ENCODE measurements around the gene RMND5A.

The RMND5A gene

DNA sequence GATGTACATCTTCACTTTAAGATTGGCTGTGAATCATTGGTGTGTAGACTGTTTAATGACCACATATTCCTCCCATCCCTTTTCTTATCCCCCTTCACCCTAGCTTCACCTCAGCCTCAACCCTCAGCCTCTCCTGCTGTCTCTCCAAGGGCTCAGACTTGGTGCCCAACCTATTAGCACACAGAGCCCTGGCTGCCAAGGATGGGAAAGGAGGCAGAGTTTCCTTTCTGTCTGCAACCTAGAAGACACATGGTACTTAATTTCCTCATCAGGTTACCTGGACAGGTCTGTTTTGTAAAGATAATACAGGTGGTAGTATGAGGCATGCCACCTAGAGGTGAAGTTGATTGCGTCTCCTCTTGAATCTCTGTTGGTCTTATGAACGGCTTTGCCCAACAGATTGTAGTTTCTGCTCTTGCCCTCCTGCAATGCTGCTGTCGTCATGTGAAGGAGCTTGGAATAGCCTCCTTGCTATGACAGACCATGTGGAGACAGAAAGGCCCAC lies 44.5 kb upstream of the RMND5A start:
- H3K27me3 ChIP-seq (ENCODE audit: insufficient read depth, insufficient read length), result no peaks in the 10 kb centered on the region
- H3K4me1 ChIP-seq (ENCODE audit: insufficient read depth, insufficient read length), result no peaks in the 10 kb centered on the region
- no peak overlapping the region for H3K4me3 ChIP-seq (ENCODE audit: insufficient read length, low read depth)
- no peaks in the 10 kb centered on the region for H3K9me3 ChIP-seq (ENCODE audit: insufficient read depth, low read length)
- no peaks in the 10 kb centered on the region for H3K36me3 ChIP-seq (ENCODE audit: insufficient read depth, insufficient read length, low read length)
- TF ChIP-seq YY1 (IDR thresholded peaks at IDR 0.05; ENCODE audit: insufficient read depth, insufficient read length), result no peak
- no peak overlapping the region for H3K9ac ChIP-seq (ENCODE audit: insufficient read length, low read depth)
- DNase-seq (ENCODE audit: low read depth, low spot score), result no peak

DNA sequence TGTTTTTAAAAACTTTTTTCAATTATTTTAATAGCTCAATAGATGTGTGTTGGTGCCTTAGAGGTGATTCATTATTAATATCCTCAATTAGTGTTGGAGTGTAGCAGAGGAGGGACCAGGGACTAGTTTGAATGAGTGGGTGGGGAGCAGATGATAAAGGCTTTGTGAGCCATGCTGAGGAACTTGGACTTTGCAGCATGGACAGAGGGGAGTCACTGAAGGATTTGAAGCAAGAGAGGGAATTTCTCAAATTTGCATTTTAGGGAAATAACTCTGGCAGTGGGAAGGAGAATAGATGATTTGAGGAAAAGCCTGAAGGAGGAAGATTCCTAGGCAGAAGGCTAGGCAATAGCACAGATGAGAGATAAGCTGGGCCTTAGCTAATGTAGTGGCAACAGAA lies 42.3 kb upstream of the RMND5A start:
- no peaks in the 10 kb centered on the region for H3K27me3 ChIP-seq (ENCODE audit: insufficient read depth, insufficient read length)
- no peak overlapping the region for H3K9ac ChIP-seq (ENCODE audit: insufficient read length, low read depth)
- H3K9me3 ChIP-seq (ENCODE audit: insufficient read depth, low read length), result no peaks in the 10 kb centered on the region
- DNase-seq (ENCODE audit: low read depth, low spot score), result no peak
- H3K4me1 ChIP-seq (ENCODE audit: insufficient read depth, insufficient read length), result no peaks in the 10 kb centered on the region
- no peak for TF ChIP-seq SUZ12 (IDR thresholded peaks at IDR 0.05; ENCODE audit: extremely low read depth, insufficient read depth, insufficient read length)
- no peak for TF ChIP-seq YY1 (IDR thresholded peaks at IDR 0.05; ENCODE audit: insufficient read depth, insufficient read length)
- no peak for TF ChIP-seq ZNF274 (IDR thresholded peaks at IDR 0.05; ENCODE audit: low read depth, low read length)
- H3K36me3 ChIP-seq (ENCODE audit: insufficient read depth, insufficient read length, low read length), result no peaks in the 10 kb centered on the region
- H3K4me3 ChIP-seq (ENCODE audit: insufficient read length, low read depth), result no peak overlapping the region

DNA sequence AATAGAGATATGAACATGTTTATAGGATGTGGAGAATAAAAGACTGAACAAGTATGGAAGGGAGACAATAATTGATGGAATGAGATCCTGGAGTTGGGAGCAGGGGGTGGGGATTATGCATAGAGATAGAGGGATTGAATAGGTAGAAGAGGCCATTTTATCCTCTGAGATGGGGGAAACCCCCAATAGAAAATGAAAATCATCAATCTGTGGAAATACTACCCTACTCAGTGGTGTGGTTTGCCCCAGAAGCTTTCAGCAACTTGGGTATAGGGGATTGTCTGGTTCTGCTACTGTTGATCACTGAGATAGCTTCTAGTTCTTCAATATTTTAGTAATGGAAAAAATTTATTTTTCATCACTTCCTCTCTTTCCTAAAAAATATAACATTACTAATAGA lies 41.1 kb upstream of the RMND5A start:
- Histone ChIP-seq H3K9ac (ENCODE audit: insufficient read length, low read depth) (no peak overlapping the region), H3K4me1 (ENCODE audit: insufficient read depth, insufficient read length) (no peaks in the 10 kb centered on the region), H3K27me3 (ENCODE audit: insufficient read depth, insufficient read length) (no peaks in the 10 kb centered on the region), H3K9me3 (ENCODE audit: insufficient read depth, low read length) (no peaks in the 10 kb centered on the region), H3K4me3 (ENCODE audit: insufficient read length, low read depth) (no peak overlapping the region), H3K36me3 (ENCODE audit: insufficient read depth, insufficient read length, low read length) (no peaks in the 10 kb centered on the region)
- TF ChIP-seq ZNF274 (IDR thresholded peaks at IDR 0.05; ENCODE audit: low read depth, low read length), result no peak
- DNase-seq (ENCODE audit: low read depth, low spot score), result no peak

DNA sequence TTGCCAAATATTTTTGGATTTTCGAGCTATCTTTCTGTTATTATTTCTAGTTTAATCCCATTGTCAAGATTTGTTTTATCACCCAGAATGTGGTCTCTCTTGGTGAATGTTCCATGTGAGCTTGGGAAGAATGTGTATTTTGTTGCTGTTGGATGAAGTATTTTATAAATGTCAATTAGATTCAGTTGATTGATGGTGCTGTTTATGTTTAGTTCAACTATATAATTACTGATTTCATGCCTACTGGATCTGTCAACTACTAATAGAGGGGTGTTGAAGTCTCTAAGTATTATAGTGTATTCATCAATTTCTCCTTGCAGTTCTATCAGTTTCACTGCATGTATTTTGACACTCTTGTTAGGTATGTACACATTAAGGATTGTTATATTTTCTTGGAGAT lies 34.7 kb upstream of the RMND5A start:
- Histone ChIP-seq H3K36me3 (ENCODE audit: insufficient read depth, insufficient read length, low read length) (no peaks in the 10 kb centered on the region), H3K4me3 (ENCODE audit: insufficient read length, low read depth) (no peak overlapping the region), H3K4me1 (ENCODE audit: insufficient read depth, insufficient read length) (no peaks in the 10 kb centered on the region), H3K27me3 (ENCODE audit: insufficient read depth, insufficient read length) (no peaks in the 10 kb centered on the region), H3K9me3 (ENCODE audit: insufficient read depth, low read length) (no peaks in the 10 kb centered on the region), H3K9ac (ENCODE audit: insufficient read length, low read depth) (no peak overlapping the region)
- no peak for DNase-seq (ENCODE audit: low read depth, low spot score)
- TF ChIP-seq SUZ12 (IDR thresholded peaks at IDR 0.05; ENCODE audit: extremely low read depth, insufficient read depth, insufficient read length), result no peak
- no peak for TF ChIP-seq YY1 (IDR thresholded peaks at IDR 0.05; ENCODE audit: insufficient read depth, insufficient read length)
- TF ChIP-seq ZNF274 (IDR thresholded peaks at IDR 0.05; ENCODE audit: low read depth, low read length), result no peak

DNA sequence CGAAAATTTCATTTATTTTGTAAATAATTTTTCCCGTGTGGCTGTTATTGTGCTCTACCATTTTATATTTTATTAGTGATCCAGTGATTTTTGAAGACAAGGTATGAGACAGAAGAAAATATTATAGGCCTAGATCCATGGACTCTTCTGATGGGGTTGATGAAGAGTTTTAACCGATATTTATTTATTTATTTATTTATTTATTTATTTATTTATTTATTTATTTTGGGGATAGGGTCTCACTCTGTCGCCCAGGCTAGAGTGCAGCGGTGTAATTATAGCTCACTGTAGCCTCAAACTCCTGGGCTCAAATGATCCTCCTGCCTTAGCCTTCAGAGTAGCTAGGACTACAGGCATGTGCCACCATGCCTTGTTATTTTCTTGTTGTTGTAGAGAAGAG lies 33.6 kb upstream of the RMND5A start:
- Histone ChIP-seq H3K9ac (ENCODE audit: insufficient read length, low read depth) (no peak overlapping the region), H3K4me1 (ENCODE audit: insufficient read depth, insufficient read length) (no peaks in the 10 kb centered on the region), H3K9me3 (ENCODE audit: insufficient read depth, low read length) (no peaks in the 10 kb centered on the region), H3K4me3 (ENCODE audit: insufficient read length, low read depth) (no peak overlapping the region), H3K36me3 (ENCODE audit: insufficient read depth, insufficient read length, low read length) (no peaks in the 10 kb centered on the region), H3K27me3 (ENCODE audit: insufficient read depth, insufficient read length) (no peaks in the 10 kb centered on the region)
- TF ChIP-seq SUZ12 (IDR thresholded peaks at IDR 0.05; ENCODE audit: extremely low read depth, insufficient read depth, insufficient read length), result no peak
- TF ChIP-seq YY1 (IDR thresholded peaks at IDR 0.05; ENCODE audit: insufficient read depth, insufficient read length), result no peak
- no peak for TF ChIP-seq ZNF274 (IDR thresholded peaks at IDR 0.05; ENCODE audit: low read depth, low read length)
- DNase-seq (ENCODE audit: low read depth, low spot score), result no peak

DNA sequence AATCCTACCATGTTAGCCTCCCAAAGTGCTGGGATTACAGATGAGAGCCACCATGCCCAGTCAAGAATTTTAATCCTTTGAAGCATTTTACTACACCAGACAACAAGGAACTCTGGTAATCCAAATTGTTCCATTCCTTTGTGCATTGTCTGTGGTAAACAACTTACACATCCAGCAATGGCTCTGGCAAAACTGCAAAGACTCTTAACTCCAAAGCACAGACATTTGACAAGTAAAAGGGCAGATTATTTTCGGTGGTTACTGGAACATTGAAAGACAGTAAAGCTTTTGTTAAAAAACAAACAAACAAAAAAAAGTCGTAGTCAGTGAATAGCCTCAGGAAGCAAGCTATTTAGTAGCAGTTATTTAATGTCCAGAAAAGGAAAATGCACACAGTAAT lies 33.2 kb upstream of the RMND5A start:
- Histone ChIP-seq H3K4me3 (ENCODE audit: insufficient read length, low read depth) (no peak overlapping the region), H3K4me1 (ENCODE audit: insufficient read depth, insufficient read length) (no peaks in the 10 kb centered on the region), H3K36me3 (ENCODE audit: insufficient read depth, insufficient read length, low read length) (no peaks in the 10 kb centered on the region), H3K9ac (ENCODE audit: insufficient read length, low read depth) (no peak overlapping the region), H3K9me3 (ENCODE audit: insufficient read depth, low read length) (no peaks in the 10 kb centered on the region), H3K27me3 (ENCODE audit: insufficient read depth, insufficient read length) (no peaks in the 10 kb centered on the region)
- TF ChIP-seq SUZ12 (IDR thresholded peaks at IDR 0.05; ENCODE audit: extremely low read depth, insufficient read depth, insufficient read length), result no peak
- DNase-seq (ENCODE audit: low read depth, low spot score), result no peak

DNA sequence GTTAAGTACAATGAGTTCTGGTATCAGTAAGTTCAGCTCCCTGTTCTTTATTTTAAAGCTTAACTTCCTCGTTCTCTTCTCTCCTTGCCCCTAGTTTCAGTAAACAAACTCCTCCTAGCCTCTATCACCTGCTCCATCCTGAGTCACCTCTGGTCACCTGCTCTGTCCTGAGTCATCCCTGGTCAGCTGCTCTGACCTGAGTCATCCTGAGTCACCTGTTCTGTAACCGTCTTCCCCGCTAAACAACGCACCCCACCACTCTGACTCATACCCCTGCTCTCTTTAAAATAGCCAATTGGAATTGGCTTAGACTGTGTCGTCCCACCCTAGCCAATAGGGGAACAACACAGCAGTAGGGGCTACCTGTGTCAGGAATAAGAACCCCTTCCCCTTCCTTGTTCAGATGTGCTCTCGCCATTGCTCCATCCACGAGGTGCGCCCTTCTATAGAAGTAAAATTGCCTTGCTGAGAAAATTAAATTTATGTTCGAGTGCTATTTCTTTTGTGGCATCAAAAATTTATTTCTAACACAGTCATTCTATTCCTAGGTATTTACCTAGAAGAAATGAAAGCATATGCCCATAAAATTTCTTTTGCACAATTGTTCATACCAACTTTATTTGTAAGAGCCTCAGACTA lies 24.9 kb upstream of the RMND5A start:
- Histone ChIP-seq H3K4me3 (ENCODE audit: insufficient read length, low read depth) (no peak overlapping the region), H3K9ac (ENCODE audit: insufficient read length, low read depth) (no peak overlapping the region)
- TF ChIP-seq YY1 (IDR thresholded peaks at IDR 0.05; ENCODE audit: insufficient read depth, insufficient read length) (no peak), ZNF274 (IDR thresholded peaks at IDR 0.05; ENCODE audit: low read depth, low read length) (no peak), SUZ12 (IDR thresholded peaks at IDR 0.05; ENCODE audit: extremely low read depth, insufficient read depth, insufficient read length) (no peak)

More for the DNA sequence above, 24.9 kb upstream of the RMND5A start:
- H3K9me3 ChIP-seq (ENCODE audit: insufficient read depth, low read length), result peaks cover 21% of the 10 kb centered on the region
- DNase-seq (ENCODE audit: low read depth, low spot score), result no peak
- H3K4me1 ChIP-seq (ENCODE audit: insufficient read depth, insufficient read length), result no peaks in the 10 kb centered on the region
- no peaks in the 10 kb centered on the region for H3K27me3 ChIP-seq (ENCODE audit: insufficient read depth, insufficient read length)
- H3K36me3 ChIP-seq (ENCODE audit: insufficient read depth, insufficient read length, low read length), result no peaks in the 10 kb centered on the region
